Upper lobe of left lung (tissue), 4 donors: ENCODE measurements around the gene TENM3.

ENCODE experiments used
- CTCF ChIP-seq, 6 experiments: fragments of 450-650 bp in 4 of 6; fragments of 200-600 bp in 2 of 6; sonication (generic) in 2 of 6; IDR thresholded peaks; one replicate each; pipeline ENCODE4 v1.5.1; 2016 to 2019; ENCODE audit warnings: antibody characterized with exemption in 6 of 6
- EP300 ChIP-seq, 4 donors: sonication (generic); formaldehyde crosslinking; IDR thresholded peaks; one replicate each; pipeline ENCODE4 v1.5.1; 2017; ENCODE audit warnings: antibody characterized with exemption in 4 of 4, control low read depth in 2 of 4
- POLR2A ChIP-seq, 4 donors: fragments of 450-650 bp; IDR thresholded peaks; one replicate each; pipeline ENCODE4 v1.5.1; 2016 to 2017; ENCODE audit warnings: antibody characterized with exemption in 4 of 4, mild to moderate bottlenecking in 2 of 4

- TF ChIP-seq EP300 (IDR thresholded peaks at IDR 0.05) (no peak), CTCF (IDR thresholded peaks at IDR 0.05) (no peak), POLR2A (IDR thresholded peaks at IDR 0.05) (no peak)
These were observed 564.1 kb downstream of the TENM3 start for GRCh38 chr4:182807346-182807745.
